Activated naive CD8-positive, alpha-beta T cell treated with anti-CD3 and anti-CD28 coated beads, Interleukin-2, amount 10 ng/mL, durations not matched to agents 7 days and 5 days (primary cell): ENCODE results near the gene NANOG. TPM values are rescaled to one million over a fixed set of nuclear protein-coding genes. Genes with fewer than 3 reads are reported as not detected.
"Not testable (repeated sequence)": the region's sequence is repeated elsewhere in the genome, so short reads cannot be mapped to it uniquely, and the experiment has no call there.

ENCODE experiments used
- ATAC-seq: fragments of 150-1000 bp; cut with Tn5 transposase; one replicate; pipeline ENCODE4 v1.10.0; 2021; ENCODE audit warnings: low read depth, moderate library complexity
- POLR2A ChIA-PET: fragments of 350-600 bp; sonication (Branson Sonifier 250); formaldehyde crosslinking; loops from one replicate; lab custom pipeline; 2021; ENCODE audit warnings: antibody characterized with exemption; lab: Charles Lee
- DNase-seq: peaks from one replicate; pipeline ENCODE4 v3.0.0; 2021
- H3K27ac Mint-ChIP-seq: one replicate; pipeline ENCODE4 v1.8.0; 2022; ENCODE audit warnings: mild to moderate bottlenecking, mixed read lengths
- H3K27me3 Mint-ChIP-seq: one replicate; pipeline ENCODE4 v1.8.0; 2022; ENCODE audit warnings: mild to moderate bottlenecking, moderate library complexity, mixed read lengths
- H3K36me3 Mint-ChIP-seq: one replicate; pipeline ENCODE4 v1.8.0; 2021; ENCODE audit warnings: mild to moderate bottlenecking, mixed read lengths
- H3K4me1 Mint-ChIP-seq: one replicate; pipeline ENCODE4 v1.8.0; 2021; ENCODE audit warnings: mixed read lengths
- H3K4me3 Mint-ChIP-seq: one replicate; pipeline ENCODE4 v1.8.0; 2022; ENCODE audit warnings: mild to moderate bottlenecking, moderate library complexity, mixed read lengths
- H3K9me3 Mint-ChIP-seq: one replicate; pipeline ENCODE4 v1.8.0; 2021; ENCODE audit warnings: mixed read lengths
- total RNA-seq, 2 experiments: library from RNA; stranded (reverse); gene quantifications; one replicate each; pipeline ENCODE4 v1.2.3, GENCODE V29; 2021

NANOG gene
- total RNA-seq, 2 experiments from 2014 or later: not detected

GRCh38 chr12:7784701-7785100, 4.5 kb upstream of the NANOG start:
- POLR2A ChIA-PET: no interaction called here
- DNase-seq: no peak
- Mint-ChIP-seq H3K4me3 (no peak overlapping the region), H3K4me1 (no peaks in the 10 kb centered on the region), H3K27me3 (peaks cover 2% of the 10 kb centered on the region), H3K27ac (no peak overlapping the region), H3K9me3 (no peaks in the 10 kb centered on the region), H3K36me3 (no peaks in the 10 kb centered on the region)
- ATAC-seq: no peak

- POLR2A ChIA-PET: no interaction called here
- H3K4me3 Mint-ChIP-seq: no peak overlapping the region
Measured at GRCh38 chr12:7787574-7788293, 1.5 kb upstream of the NANOG start.

GRCh38 chr12:7788294-7788660, 925 bp upstream of the NANOG start:
- Mint-ChIP-seq H3K27me3 (peaks cover 2% of the 10 kb centered on the region), H3K27ac (no peak overlapping the region), H3K4me3 (no peak overlapping the region), H3K36me3 (no peaks in the 10 kb centered on the region), H3K9me3 (no peaks in the 10 kb centered on the region), H3K4me1 (no peaks in the 10 kb centered on the region)
- DNase-seq (no peak), ATAC-seq (no peak)
- POLR2A ChIA-PET: no interaction called here

More at GRCh38 chr12:7787574-7788293, 1.5 kb upstream of the NANOG start:
- DNase-seq: no peak
- H3K27me3 Mint-ChIP-seq: peaks cover 2% of the 10 kb centered on the region
- no peaks in the 10 kb centered on the region for H3K4me1 Mint-ChIP-seq
- no peak overlapping the region for H3K27ac Mint-ChIP-seq
- no peaks in the 10 kb centered on the region for H3K9me3 Mint-ChIP-seq
- H3K36me3 Mint-ChIP-seq: no peaks in the 10 kb centered on the region
- no peak for ATAC-seq

- POLR2A ChIA-PET: no interaction called here
- Mint-ChIP-seq H3K27me3 (peaks cover 6% of the 10 kb centered on the region), H3K4me1 (no peaks in the 10 kb centered on the region), H3K4me3 (no peak overlapping the region), H3K36me3 (no peaks in the 10 kb centered on the region), H3K9me3 (no peaks in the 10 kb centered on the region), H3K27ac (no peak overlapping the region)
- no peak for DNase-seq
- ATAC-seq: no peak
Measured at GRCh38 chr12:7793211-7793610, 4.0 kb downstream of the NANOG start.

GRCh38 chr12:7797269-7797668, 8.1 kb downstream of the NANOG start:
- H3K36me3 Mint-ChIP-seq, POLR2A ChIA-PET, H3K27ac Mint-ChIP-seq, H3K4me3 Mint-ChIP-seq, H3K27me3 Mint-ChIP-seq, H3K9me3 Mint-ChIP-seq, H3K4me1 Mint-ChIP-seq, DNase-seq, ATAC-seq: not testable (repeated sequence)

- Mint-ChIP-seq H3K36me3 (no peaks in the 10 kb centered on the region), H3K9me3 (no peaks in the 10 kb centered on the region), H3K27ac (no peak overlapping the region), H3K4me1 (no peaks in the 10 kb centered on the region), H3K27me3 (peaks cover 6% of the 10 kb centered on the region), H3K4me3 (no peak overlapping the region)
- DNase-seq (no peak), ATAC-seq (no peak)
- POLR2A ChIA-PET: no interaction called here
Measured at GRCh38 chr12:7797698-7798398, 8.6 kb downstream of the NANOG start.

GRCh38 chr12:7798750-7799308, 9.6 kb downstream of the NANOG start:
- ATAC-seq, H3K27ac Mint-ChIP-seq, H3K9me3 Mint-ChIP-seq, POLR2A ChIA-PET, H3K4me3 Mint-ChIP-seq, H3K4me1 Mint-ChIP-seq, H3K27me3 Mint-ChIP-seq, DNase-seq, H3K36me3 Mint-ChIP-seq: not testable (repeated sequence)

- no peak overlapping the region for H3K27ac Mint-ChIP-seq
- H3K9me3 Mint-ChIP-seq: no peaks in the 10 kb centered on the region
- ATAC-seq (no peak), DNase-seq (no peak)
- no peak overlapping the region for H3K4me3 Mint-ChIP-seq
- H3K4me1 Mint-ChIP-seq: no peaks in the 10 kb centered on the region
- POLR2A ChIA-PET: interaction anchor here (0.6 kb wide), 1 partner anchor 167 kb away, joined by 3 read pairs; no protein-coding TSS in a partner anchor
- no peaks in the 10 kb centered on the region for H3K36me3 Mint-ChIP-seq
- peaks cover 4% of the 10 kb centered on the region for H3K27me3 Mint-ChIP-seq
Measured at GRCh38 chr12:7801460-7801859, 12.3 kb downstream of the NANOG start.

GRCh38 chr12:7806319-7806718, 17.1 kb downstream of the NANOG start:
- H3K9me3 Mint-ChIP-seq, ATAC-seq, H3K27ac Mint-ChIP-seq, H3K4me3 Mint-ChIP-seq, DNase-seq, POLR2A ChIA-PET, H3K36me3 Mint-ChIP-seq, H3K27me3 Mint-ChIP-seq, H3K4me1 Mint-ChIP-seq: not testable (repeated sequence)

- DNase-seq: peak; percentile 54
- no peak for ATAC-seq
- no peak overlapping the region for H3K27ac Mint-ChIP-seq
- peaks cover 7% of the 10 kb centered on the region for H3K27me3 Mint-ChIP-seq
- POLR2A ChIA-PET: no interaction called here
- no peaks in the 10 kb centered on the region for H3K36me3 Mint-ChIP-seq
- H3K4me1 Mint-ChIP-seq: peaks cover 2% of the 10 kb centered on the region
- H3K4me3 Mint-ChIP-seq: no peak overlapping the region
- H3K9me3 Mint-ChIP-seq: no peaks in the 10 kb centered on the region
Measured at GRCh38 chr12:7806863-7807487, 17.8 kb downstream of the NANOG start.

GRCh38 chr12:7825754-7826153, 36.6 kb downstream of the NANOG start:
- not testable (repeated sequence) for H3K4me3 Mint-ChIP-seq, H3K4me1 Mint-ChIP-seq

GRCh38 chr12:7829737-7830136, 40.5 kb downstream of the NANOG start:
- H3K9me3 Mint-ChIP-seq, H3K27ac Mint-ChIP-seq, H3K36me3 Mint-ChIP-seq, H3K27me3 Mint-ChIP-seq, H3K4me3 Mint-ChIP-seq, DNase-seq, H3K4me1 Mint-ChIP-seq, ATAC-seq, POLR2A ChIA-PET: not testable (repeated sequence)

More at GRCh38 chr12:7825754-7826153, 36.6 kb downstream of the NANOG start:
- DNase-seq, H3K9me3 Mint-ChIP-seq, H3K27ac Mint-ChIP-seq, POLR2A ChIA-PET, H3K27me3 Mint-ChIP-seq, H3K36me3 Mint-ChIP-seq, ATAC-seq: not testable (repeated sequence)

GRCh38 chr12:7832059-7832696, 43.0 kb downstream of the NANOG start:
- POLR2A ChIA-PET: no interaction called here
- DNase-seq: no peak
- no peaks in the 10 kb centered on the region for H3K9me3 Mint-ChIP-seq
- ATAC-seq: peak; percentile 85
- peaks cover 8% of the 10 kb centered on the region for H3K27me3 Mint-ChIP-seq
- no peak overlapping the region for H3K4me3 Mint-ChIP-seq
- no peak overlapping the region for H3K27ac Mint-ChIP-seq
- H3K36me3 Mint-ChIP-seq: no peaks in the 10 kb centered on the region
- H3K4me1 Mint-ChIP-seq: peaks cover 6% of the 10 kb centered on the region
